ENCODE results near the gene HS6ST1. TPM values are rescaled to one million over a fixed set of nuclear protein-coding genes. Genes with fewer than 3 reads are reported as not detected.

HS6ST1 gene
- total RNA-seq, 2 experiments from 2014 or later, result 13.6 to 17.6 TPM

- peaks cover 4% of the 10 kb centered on the region for H3K4me1 ChIP-seq (ENCODE audit: insufficient read depth, low read length, poor library complexity, severe bottlenecking)
- no peak overlapping the region for H3K4me2 ChIP-seq (ENCODE audit: low read length)
- TF ChIP-seq EZH2phosphoT487 (IDR thresholded peaks at IDR 0.05; ENCODE audit: borderline replicate concordance, low read depth, low read length) (no peak), CTCF (conservative IDR thresholded peaks at IDR 0.05; ENCODE audit: low read length) (no peak)
- ChIA-PET CTCF (ENCODE audit: unreplicated experiment) (no interaction called here), POLR2A (interaction anchor here (1.0 kb wide), 1 partner anchor 18 kb away, joined by 4 read pairs; no protein-coding TSS in a partner anchor)
- no peak overlapping the region for H3K4me3 ChIP-seq (ENCODE audit: low read depth, low read length, poor library complexity, severe bottlenecking)
- H3K27ac ChIP-seq (ENCODE audit: low read depth, low read length, poor library complexity, severe bottlenecking), result no peak overlapping the region
- BruUV-seq (replicated peaks), result no TSS peak
- no peaks in the 10 kb centered on the region for H3K9me2 ChIP-seq (ENCODE audit: insufficient read depth, low read length)
- H3K9me3 ChIP-seq (ENCODE audit: low read length), result no peaks in the 10 kb centered on the region
- H3K79me2 ChIP-seq (ENCODE audit: insufficient read depth, low read depth, low read length), result no peaks in the 10 kb centered on the region
- DNase-seq (ENCODE audit: low spot score), result no peak
- H3K36me3 ChIP-seq (ENCODE audit: insufficient read depth, low read length), result no peaks in the 10 kb centered on the region
- H2AFZ ChIP-seq (ENCODE audit: low read length), result no peak overlapping the region
- intact Hi-C loops (cut with micrococcal nuclease; ENCODE audit: unreplicated experiment), result no loop called here
- no peaks in the 10 kb centered on the region for H4K20me1 ChIP-seq (ENCODE audit: insufficient read depth, low read length)
Observed at GRCh38 chr2:128237911-128238697, 80.6 kb downstream of the HS6ST1 start.

- H2AFZ ChIP-seq (ENCODE audit: low read length), result no peak overlapping the region
- POLR2A ChIA-PET, result interaction anchor here (0.7 kb wide), 1 partner anchor 1914 kb away, joined by 3 read pairs; no protein-coding TSS in a partner anchor
Observed at GRCh38 chr2:128237081-128237534, 81.6 kb downstream of the HS6ST1 start.

More at GRCh38 chr2:128237081-128237534, 81.6 kb downstream of the HS6ST1 start:
- DNase-seq (ENCODE audit: low spot score), result no peak
- no peak overlapping the region for H3K4me3 ChIP-seq (ENCODE audit: low read depth, low read length, poor library complexity, severe bottlenecking)
- intact Hi-C loops (cut with micrococcal nuclease; ENCODE audit: unreplicated experiment), result no loop called here
- no peak overlapping the region for H3K4me2 ChIP-seq (ENCODE audit: low read length)
- no peaks in the 10 kb centered on the region for H3K9me2 ChIP-seq (ENCODE audit: insufficient read depth, low read length)
- H3K36me3 ChIP-seq (ENCODE audit: insufficient read depth, low read length), result no peaks in the 10 kb centered on the region
- H3K27ac ChIP-seq (ENCODE audit: low read depth, low read length, poor library complexity, severe bottlenecking), result no peak overlapping the region
- TF ChIP-seq CTCF (conservative IDR thresholded peaks at IDR 0.05; ENCODE audit: low read length), result no peak
- TF ChIP-seq EZH2phosphoT487 (IDR thresholded peaks at IDR 0.05; ENCODE audit: borderline replicate concordance, low read depth, low read length), result no peak
- no TSS peak for BruUV-seq (replicated peaks)
- H4K20me1 ChIP-seq (ENCODE audit: insufficient read depth, low read length), result no peaks in the 10 kb centered on the region
- H3K9me3 ChIP-seq (ENCODE audit: low read length), result no peaks in the 10 kb centered on the region
- CTCF ChIA-PET (ENCODE audit: unreplicated experiment), result no interaction called here
- no peaks in the 10 kb centered on the region for H3K79me2 ChIP-seq (ENCODE audit: insufficient read depth, low read depth, low read length)
- peaks cover 6% of the 10 kb centered on the region for H3K4me1 ChIP-seq (ENCODE audit: insufficient read depth, low read length, poor library complexity, severe bottlenecking)
